H1 (cell line): ENCODE measurements around the gene PHACTR1. TPM values are rescaled to one million over a fixed set of nuclear protein-coding genes. Genes with fewer than 3 reads are reported as not detected.

Experiments
- CTCF ChIA-PET: fragments of 300-600 bp; sonication (Branson Sonifier 250); formaldehyde crosslinking; loops from one replicate; lab custom pipeline; 2021; ENCODE audit not compliant: partially characterized antibody; lab: Charles Lee
- POLR2A ChIA-PET: fragments of 300-600 bp; sonication (Branson Sonifier 250); formaldehyde crosslinking; loops from one replicate; lab custom pipeline; 2021; ENCODE audit warnings: inconsistent platforms; ENCODE audit not compliant: partially characterized antibody; lab: Charles Lee
- DNase-seq, 2 experiments: peaks; one replicate each; pipeline versions ENCODE4 v3.0.0 to v3.0.0-alpha.2; 2010 to 2022; ENCODE audit warnings: low spot score in 2 of 2, low read depth in 1 of 2, mixed read lengths in 1 of 2
- FAIRE-seq: peaks from 2 replicates; lab custom pipeline; 2011; peaks lifted over from hg19 to GRCh38; lab: Jason Lieb, UNC
- H2AFZ ChIP-seq: 2 replicates; pipeline ENCODE4 v1.8.1; 2012; ENCODE audit warnings: low read length, inconsistent platforms
- H2AK5ac ChIP-seq: 2 replicates; pipeline ENCODE4 v1.6.1; 2013; ENCODE audit warnings: low read depth, low read length
- H2BK120ac ChIP-seq: replicated peaks from 2 replicates; pipeline ENCODE3; 2013; ENCODE audit warnings: low read depth, low read length, inconsistent platforms
- H2BK12ac ChIP-seq: 2 replicates; pipeline ENCODE4 v1.6.1; 2013; ENCODE audit warnings: low read depth, low read length
- H2BK15ac ChIP-seq: 2 replicates; pipeline ENCODE4 v1.6.1; 2013; ENCODE audit warnings: low read length
- H2BK20ac ChIP-seq: 2 replicates; pipeline ENCODE4 v1.6.1; 2013; ENCODE audit warnings: low read length
- H2BK5ac ChIP-seq: 2 replicates; pipeline ENCODE4 v1.6.1; 2013; ENCODE audit warnings: low read depth, low read length
- H3K14ac ChIP-seq: 2 replicates; pipeline ENCODE4 v1.6.1; 2013; ENCODE audit warnings: inconsistent platforms; ENCODE audit not compliant: insufficient read length
- H3K18ac ChIP-seq: 2 replicates; pipeline ENCODE4 v1.6.1; 2013; ENCODE audit warnings: low read length; ENCODE audit errors: extremely low read depth
- H3K23ac ChIP-seq: 2 replicates; pipeline ENCODE4 v1.6.1; 2013; ENCODE audit warnings: inconsistent platforms; ENCODE audit not compliant: insufficient read length
- H3K23me2 ChIP-seq: 2 replicates; pipeline ENCODE4 v1.6.1; 2013; ENCODE audit warnings: low read depth, low read length
- H3K27ac ChIP-seq: 2 replicates; pipeline ENCODE4 v1.6.1; 2011; ENCODE audit warnings: low read depth, low read length, inconsistent platforms
- H3K27me3 ChIP-seq, 4 experiments: replicated peaks in 1 of 4; 1 replicate in 1 of 4; 2 replicates in 3 of 4; pipeline versions ENCODE4 v1.6.1 to v1.8.1; 2011 to 2013; ENCODE audit warnings: low read length in 3 of 4, mild to moderate bottlenecking in 3 of 4, inconsistent platforms in 2 of 4, mixed read lengths in 2 of 4, moderate library complexity in 1 of 4; ENCODE audit not compliant: control insufficient read depth in 3 of 4, insufficient read depth in 3 of 4; ENCODE audit errors: extremely low read depth in 1 of 4
- H3K36me3 ChIP-seq, 4 experiments: 2 replicates each; pipeline versions ENCODE4 v1.6.1 to v1.8.1; 2011 to 2013; ENCODE audit warnings: mild to moderate bottlenecking in 4 of 4, low read length in 3 of 4, moderate library complexity in 2 of 4, control low read depth in 1 of 4, inconsistent platforms in 1 of 4; ENCODE audit not compliant: insufficient read depth in 4 of 4, control insufficient read depth in 2 of 4
- H3K4ac ChIP-seq: replicated peaks from 2 replicates; pipeline ENCODE3; 2013; ENCODE audit warnings: low read length, low read depth, mixed read lengths, inconsistent platforms; ENCODE audit not compliant: insufficient read length
- H3K4me1 ChIP-seq, 4 experiments: replicated peaks in 1 of 4; 1 replicate in 1 of 4; 2 replicates in 3 of 4; pipeline versions ENCODE4 v1.6.1 to v1.8.1; 2011 to 2013; ENCODE audit warnings: low read length in 3 of 4, inconsistent platforms in 2 of 4, mixed read lengths in 1 of 4; ENCODE audit not compliant: insufficient read depth in 4 of 4, control insufficient read depth in 3 of 4
- H3K4me2 ChIP-seq, 2 experiments: 2 replicates each; pipeline versions ENCODE4 v1.6.1 to v1.8.1; 2011 to 2013; ENCODE audit warnings: low read depth in 2 of 2, low read length in 2 of 2, control low read depth in 1 of 2, inconsistent platforms in 1 of 2, mild to moderate bottlenecking in 1 of 2; ENCODE audit not compliant: insufficient read depth in 1 of 2
- H3K4me3 ChIP-seq, 4 experiments: fragments of 200-600, 300-600 bp in 1 of 4; sonication (generic), shearing (Covaris generic), sonication (Bioruptor Twin) in 1 of 4; 2 replicates each; pipeline versions ENCODE4 v1.5.1 to v1.8.1; 2011 to 2016; ENCODE audit warnings: low read length in 4 of 4, low read depth in 3 of 4, control low read depth in 2 of 4, inconsistent platforms in 2 of 4, mild to moderate bottlenecking in 2 of 4, mixed read lengths in 1 of 4, moderate library complexity in 1 of 4; ENCODE audit not compliant: insufficient read depth in 2 of 4; ENCODE audit errors: extremely low read depth in 1 of 4
- H3K56ac ChIP-seq: replicated peaks from 2 replicates; pipeline ENCODE3; 2013; ENCODE audit warnings: low read depth, mild to moderate bottlenecking, mixed read lengths, low read length, inconsistent platforms; ENCODE audit not compliant: insufficient read length
- H3K79me1 ChIP-seq: 2 replicates; pipeline ENCODE4 v1.6.1; 2013; ENCODE audit warnings: low read depth, low read length, control low read depth
- H3K79me2 ChIP-seq, 2 experiments: 2 replicates each; pipeline versions ENCODE4 v1.6.1 to v1.8.1; 2012 to 2013; ENCODE audit warnings: low read length in 2 of 2, mild to moderate bottlenecking in 2 of 2, inconsistent platforms in 1 of 2; ENCODE audit not compliant: insufficient read depth in 2 of 2, control insufficient read depth in 1 of 2
- H3K9ac ChIP-seq, 4 experiments: replicated peaks in 1 of 4; 1 replicate in 1 of 4; 2 replicates in 3 of 4; pipeline versions ENCODE4 v1.6.1 to v1.8.1; 2011 to 2013; ENCODE audit warnings: low read depth in 3 of 4, low read length in 3 of 4, control low read depth in 2 of 4, mild to moderate bottlenecking in 2 of 4, moderate library complexity in 2 of 4, inconsistent platforms in 1 of 4; ENCODE audit errors: extremely low read depth in 1 of 4
- H3K9me3 ChIP-seq, 2 experiments: 2 replicates each; pipeline versions ENCODE4 v1.6.1 to v1.8.1; 2012 to 2013; ENCODE audit warnings: mild to moderate bottlenecking in 2 of 2, moderate library complexity in 2 of 2, control low read depth in 1 of 2, inconsistent platforms in 1 of 2, low read depth in 1 of 2, low read length in 1 of 2, mixed read lengths in 1 of 2; ENCODE audit not compliant: insufficient read depth in 2 of 2
- H4K20me1 ChIP-seq, 2 experiments: replicated peaks in 1 of 2; 2 replicates each; pipeline versions ENCODE3 to v1.8.1; 2011 to 2013; ENCODE audit warnings: inconsistent platforms in 2 of 2, low read length in 2 of 2, mild to moderate bottlenecking in 1 of 2; ENCODE audit not compliant: insufficient read depth in 2 of 2, control insufficient read depth in 1 of 2
- H4K5ac ChIP-seq: 2 replicates; pipeline ENCODE4 v1.6.1; 2013; ENCODE audit warnings: low read length, low read depth, mixed read lengths, inconsistent platforms; ENCODE audit not compliant: insufficient read length
- H4K8ac ChIP-seq: 2 replicates; pipeline ENCODE4 v1.8.0; 2013; ENCODE audit warnings: mild to moderate bottlenecking, moderate library complexity, low read length, inconsistent platforms; ENCODE audit not compliant: insufficient read depth; ENCODE audit errors: extremely low read depth
- H4K91ac ChIP-seq: replicated peaks from 2 replicates; pipeline ENCODE3; 2013; ENCODE audit warnings: low read length, mixed read lengths, inconsistent platforms; ENCODE audit not compliant: insufficient read length
- BCL11A ChIP-seq, 2 experiments: IDR thresholded peaks; one replicate each; pipeline ENCODE4 v1.6.1; 2011; ENCODE audit warnings: low read depth in 2 of 2, low read length in 2 of 2, mild to moderate bottlenecking in 2 of 2
- EGR1 ChIP-seq: IDR thresholded peaks from 2 replicates; pipeline ENCODE4 v1.6.1; 2011; ENCODE audit warnings: low read depth, low read length, borderline replicate concordance
- GABPA ChIP-seq: IDR thresholded peaks from 2 replicates; pipeline ENCODE4 v1.6.1; 2011; ENCODE audit warnings: mild to moderate bottlenecking, low read length, moderate library complexity, borderline replicate concordance; ENCODE audit not compliant: insufficient read depth
- HDAC2 ChIP-seq, 2 experiments: fragments of 300-600 bp in 1 of 2; sonication (generic) in 1 of 2; IDR thresholded peaks; 2 replicates each; pipeline ENCODE4 v1.6.1; 2011 to 2012; ENCODE audit warnings: low read depth in 2 of 2, low read length in 2 of 2, mild to moderate bottlenecking in 2 of 2, moderate library complexity in 2 of 2, borderline replicate concordance in 1 of 2, inconsistent platforms in 1 of 2
- JUND ChIP-seq: IDR thresholded peaks from 2 replicates; pipeline ENCODE4 v1.6.1; 2011; ENCODE audit warnings: mild to moderate bottlenecking, improper control_type of control experiment, low read length
- NANOG ChIP-seq: IDR thresholded peaks from 2 replicates; pipeline ENCODE4 v1.6.1; 2011; ENCODE audit warnings: low read length, low read depth, mild to moderate bottlenecking, inconsistent platforms; ENCODE audit not compliant: insufficient read depth, poor library complexity, severe bottlenecking
- POU5F1 ChIP-seq: IDR thresholded peaks from 2 replicates; pipeline ENCODE4 v1.6.1; 2011; ENCODE audit warnings: low read depth, mild to moderate bottlenecking, low read length, moderate library complexity
- RFX5 ChIP-seq: IDR thresholded peaks from 2 replicates; pipeline ENCODE4 v1.6.1; 2011; ENCODE audit warnings: low read depth, low read length, improper control_type of control experiment, borderline replicate concordance
- SP2 ChIP-seq: IDR thresholded peaks from 2 replicates; pipeline ENCODE4 v1.6.1; 2012; ENCODE audit warnings: mild to moderate bottlenecking, low read length, inconsistent platforms
- SP4 ChIP-seq: IDR thresholded peaks from 2 replicates; pipeline ENCODE4 v1.6.1; 2012; ENCODE audit warnings: low read length, inconsistent platforms
- TAF7 ChIP-seq: optimal IDR thresholded peaks from 2 replicates; pipeline ENCODE3; 2011; ENCODE audit warnings: low read depth, mild to moderate bottlenecking, inconsistent platforms, low read length, moderate library complexity, borderline replicate concordance
- TBP ChIP-seq: IDR thresholded peaks from 2 replicates; pipeline ENCODE4 v1.6.1; 2011; ENCODE audit warnings: low read depth, low read length, improper control_type of control experiment
- YY1 ChIP-seq: IDR thresholded peaks from 2 replicates; pipeline ENCODE4 v1.6.1; 2011; ENCODE audit warnings: low read depth, mild to moderate bottlenecking, low read length
- WGBS, 2 experiments: shearing (Covaris generic) in 1 of 2; methylation state at CpG; one replicate each; pipeline versions ENCODE4 v1.1.6 to v1.1.7; 2013 to 2015; ENCODE audit warnings: low lambda C conversion rate in 2 of 2, mixed read lengths in 2 of 2, inconsistent platforms in 1 of 2, low coverage in 1 of 2, missing lambda C conversion rate in 1 of 2; ENCODE audit not compliant: insufficient replicate concordance in 2 of 2, insufficient coverage in 1 of 2, insufficient read length in 1 of 2; ENCODE audit errors: extremely low coverage in 1 of 2, missing lambda C conversion rate in 1 of 2; 5-methylcytosine and 5-hydroxymethylcytosine counted together
- polyA plus RNA-seq, 7 experiments: library from polyadenylated mRNA; depleted of rRNA in 3 of 7; stranded (reverse) in 5 of 7; unstranded in 2 of 7; fragments of >200 nt in 5 of 7; fragments of 200-250 nt in 2 of 7; gene quantifications; 1 replicate in 5 of 7; 2 replicates in 1 of 7; 4 replicates in 1 of 7; pipeline versions ENCODE4 v1.2.1 to v1.2.3, GENCODE V29; 2011 to 2013; ENCODE audit warnings: missing spikeins in 2 of 7, mixed read lengths in 2 of 7
- total RNA-seq: library from RNA; stranded (reverse); fragmentation: NEBNext Ultra II Directional; extraction: Animal tissue kit (Norgen Biotek cat#: 25700); gene quantifications from 2 replicates; pipeline ENCODE4 v1.2.1, GENCODE V29; 2021
- TF ChIP-seq, protein P1 (sequence below): IDR thresholded peaks from 2 replicates; pipeline ENCODE4 v1.6.1; 2011; ENCODE audit warnings: low read depth, mild to moderate bottlenecking, low read length; ENCODE audit not compliant: insufficient read depth

The PHACTR1 gene
- total and polyA plus RNA-seq, 2 of the 8 experiments (the other 6 are each of a cell fraction or from before 2014, with no cell fraction given), result 3.9 to 17.1 TPM

DNA sequence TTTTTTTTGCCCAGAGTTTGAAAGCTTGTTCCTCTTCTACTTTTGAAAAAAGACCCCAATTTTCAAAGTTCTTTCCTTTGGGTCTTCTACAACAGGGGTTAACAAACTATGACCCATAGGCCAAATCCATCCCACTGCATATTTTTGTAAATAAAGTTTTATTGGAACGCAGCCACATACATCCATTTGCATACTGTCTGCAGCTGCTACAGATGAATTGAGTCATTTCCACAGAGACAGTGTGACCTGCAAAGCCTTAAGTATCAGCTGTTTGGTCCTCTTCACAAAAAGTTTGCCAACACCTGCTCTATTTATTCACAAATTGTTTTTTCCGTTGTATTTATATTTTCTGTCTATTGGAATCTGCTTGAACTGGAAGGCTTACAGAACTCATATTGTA, 422.6 kb downstream of the PHACTR1 start:
- FAIRE-seq (no peak), DNase-seq (no peak)
- Histone ChIP-seq H3K23ac (no peak overlapping the region), H3K27ac (no peak overlapping the region), H3K36me3 (no peaks in the 10 kb centered on the region; a peak in 1 of 8 replicates), H3K56ac (no peak overlapping the region), H2BK15ac (no peak overlapping the region), H3K23me2 (no peaks in the 10 kb centered on the region; the same call in 1 of the 2 replicates), H3K79me2 (no peaks in the 10 kb centered on the region), H3K4me3 (no peak overlapping the region), H4K5ac (no peak overlapping the region), H3K18ac (no peak overlapping the region), H2BK120ac (no peak overlapping the region), H3K4me2 (no peak overlapping the region), H3K14ac (no peak overlapping the region), H3K4me1 (peaks cover 0 to 6% (median 0%) of the 10 kb centered on the region in 4 experiments; a peak in 2 of 7 replicates), H2BK12ac (no peak overlapping the region), H4K91ac (no peak overlapping the region), H2BK5ac (no peak overlapping the region), H2AK5ac (no peak overlapping the region), H4K20me1 (no peaks in the 10 kb centered on the region), H3K9ac (no peak overlapping the region), H3K4ac (no peak overlapping the region), H4K8ac (no peak overlapping the region), H2AFZ (no peak overlapping the region), H3K79me1 (no peaks in the 10 kb centered on the region), H3K27me3 (no peaks in the 10 kb centered on the region), H3K9me3 (peaks cover 0 to 1% of the 10 kb centered on the region in 2 experiments; a peak in 1 of 4 replicates), H2BK20ac (no peak overlapping the region)
- CTCF ChIA-PET, result interaction anchor here (1.4 to 2.2 kb wide), 2 partner anchors 8 to 56 kb away, joined by 3 to 11 read pairs; no protein-coding TSS in a partner anchor
- POLR2A ChIA-PET, result interaction anchor here (0.6 kb wide), 1 partner anchor 141 kb away, joined by 3 read pairs; no protein-coding TSS in a partner anchor
- WGBS, 2 experiments, result 88% methylated on average over 2 of the region's 2 CpGs; no CpG with 5 or more reads in 1 of the 2 experiments
- TF ChIP-seq HDAC2 (IDR thresholded peaks at IDR 0.05; ENCODE audit: borderline replicate concordance in 1 of 2, low read depth in 2 of 2, low read length in 2 of 2), result no peak
- TF ChIP-seq EGR1, result no peak
- no peak for TF ChIP-seq RFX5
- TF ChIP-seq, protein P1, sequence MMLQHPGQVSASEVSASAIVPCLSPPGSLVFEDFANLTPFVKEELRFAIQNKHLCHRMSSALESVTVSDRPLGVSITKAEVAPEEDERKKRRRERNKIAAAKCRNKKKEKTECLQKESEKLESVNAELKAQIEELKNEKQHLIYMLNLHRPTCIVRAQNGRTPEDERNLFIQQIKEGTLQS, result no peak
- no peak for TF ChIP-seq JUND
- no peak for TF ChIP-seq TAF7
- no peak for TF ChIP-seq BCL11A (IDR thresholded peaks at IDR 0.05; ENCODE audit: low read depth in 2 of 2, low read length in 2 of 2)
- TF ChIP-seq YY1, result no peak
- TF ChIP-seq SP2, result no peak
- TF ChIP-seq TBP, result no peak
- TF ChIP-seq NANOG, result no peak
- TF ChIP-seq POU5F1, result no peak
- TF ChIP-seq GABPA, result no peak
- no peak for TF ChIP-seq SP4
